ENCODE measurements around the gene KCNJ6.
"Not testable (repeated sequence)": the region's sequence is repeated elsewhere in the genome, so short reads cannot be mapped to it uniquely, and the experiment has no call there.

The KCNJ6 gene

DNA sequence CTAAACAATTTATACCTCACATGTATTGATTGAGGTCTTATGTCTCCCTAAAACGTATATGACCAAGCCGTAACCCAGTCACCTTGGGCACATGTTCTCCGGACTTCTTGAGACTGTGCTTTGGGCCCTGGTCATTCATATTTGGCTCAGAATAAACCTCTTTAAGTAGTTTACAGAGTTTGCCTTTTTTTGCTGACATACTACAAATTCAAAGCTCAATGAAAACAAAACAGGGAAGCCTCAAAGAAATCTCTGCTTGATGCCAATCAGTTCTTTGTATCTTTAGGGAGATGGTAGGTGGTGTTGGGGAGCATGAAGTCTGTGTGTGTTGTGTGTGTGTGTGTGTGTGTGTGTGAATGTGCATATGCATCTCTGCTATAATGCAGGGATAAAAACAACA, 247.0 kb downstream of the KCNJ6 start:
- Mint-ChIP-seq H3K36me3 (ENCODE audit: low read depth) (no peaks in the 10 kb centered on the region), H3K27me3 (ENCODE audit: low read depth) (peaks cover 41% of the 10 kb centered on the region)
- no peak for TF ChIP-seq CTCF (IDR thresholded peaks at IDR 0.05; ENCODE audit: unreplicated experiment in 3 of 3)

GRCh38 chr21:37668462-37669239, 247.6 kb downstream of the KCNJ6 start:
- peak overlapping the region in 1 of 3 experiments; percentile 5 for H3K27ac Mint-ChIP-seq
- H3K9me3 Mint-ChIP-seq = no peaks in the 10 kb centered on the region
- no peak overlapping the region for H3K4me3 Mint-ChIP-seq
- H3K27me3 Mint-ChIP-seq (ENCODE audit: low read depth) = peaks cover 36% of the 10 kb centered on the region
- TF ChIP-seq CTCF (IDR thresholded peaks at IDR 0.05; ENCODE audit: unreplicated experiment in 3 of 3) = no peak
- H3K4me1 Mint-ChIP-seq = peaks cover 37% of the 10 kb centered on the region
- no peaks in the 10 kb centered on the region for H3K36me3 Mint-ChIP-seq (ENCODE audit: low read depth)

More for the DNA sequence above, 247.0 kb downstream of the KCNJ6 start:
- H3K4me1 Mint-ChIP-seq = peaks cover 42% of the 10 kb centered on the region
- H3K27ac Mint-ChIP-seq = peak overlapping the region in 1 of 3 experiments; percentile 5
- no peak overlapping the region for H3K4me3 Mint-ChIP-seq
- no peaks in the 10 kb centered on the region for H3K9me3 Mint-ChIP-seq

DNA sequence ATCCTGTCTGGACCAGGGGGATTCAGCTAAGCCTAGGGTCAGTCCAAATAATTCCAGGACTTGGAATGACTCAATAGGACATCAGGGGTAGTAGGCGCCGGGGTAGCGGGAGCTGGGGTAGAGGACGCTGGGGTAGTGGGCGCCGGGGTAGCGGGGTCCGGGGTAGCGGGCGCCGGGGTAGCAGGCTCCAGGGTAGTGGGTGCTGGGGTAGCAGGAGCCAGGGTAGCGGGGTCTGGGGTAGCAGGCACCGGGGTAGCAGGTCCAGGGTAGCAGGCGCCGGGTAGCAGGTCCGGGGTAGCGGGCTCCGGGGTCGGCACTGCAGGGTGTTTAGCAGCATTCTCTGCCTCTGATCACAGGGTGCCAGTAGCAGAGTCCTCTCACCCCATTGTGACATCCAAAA, 248.9 kb downstream of the KCNJ6 start:
- peaks cover 26% of the 10 kb centered on the region for H3K4me1 Mint-ChIP-seq
- no peaks in the 10 kb centered on the region for H3K36me3 Mint-ChIP-seq (ENCODE audit: low read depth)
- H3K9me3 Mint-ChIP-seq = no peaks in the 10 kb centered on the region
- H3K4me3 Mint-ChIP-seq = no peak overlapping the region
- peaks cover 31% of the 10 kb centered on the region for H3K27me3 Mint-ChIP-seq (ENCODE audit: low read depth)
- H3K27ac Mint-ChIP-seq = no peak overlapping the region
- no peak for TF ChIP-seq CTCF (IDR thresholded peaks at IDR 0.05; ENCODE audit: unreplicated experiment in 3 of 3)

GRCh38 chr21:37665230-37666024, 250.8 kb downstream of the KCNJ6 start:
- peak overlapping the region in 2 of 3 experiments; percentile 74 to 81 for H3K27ac Mint-ChIP-seq
- peak overlapping the region in 2 of 3 experiments; percentile 12 to 30 for H3K4me3 Mint-ChIP-seq

GRCh38 chr21:37662227-37662626, 254.0 kb downstream of the KCNJ6 start:
- not testable (repeated sequence) for H3K4me3 Mint-ChIP-seq; H3K9me3 Mint-ChIP-seq; H3K27ac Mint-ChIP-seq; H3K36me3 Mint-ChIP-seq (ENCODE audit: low read depth)
- Mint-ChIP-seq H3K4me1 (peaks cover 34% of the 10 kb centered on the region), H3K27me3 (ENCODE audit: low read depth) (peaks cover 17% of the 10 kb centered on the region)

More at GRCh38 chr21:37665230-37666024, 250.8 kb downstream of the KCNJ6 start:
- no peak for TF ChIP-seq CTCF (IDR thresholded peaks at IDR 0.05; ENCODE audit: unreplicated experiment in 3 of 3)
- no peaks in the 10 kb centered on the region for H3K36me3 Mint-ChIP-seq (ENCODE audit: low read depth)
- peaks cover 10% of the 10 kb centered on the region for H3K4me1 Mint-ChIP-seq
- no peaks in the 10 kb centered on the region for H3K9me3 Mint-ChIP-seq
- H3K27me3 Mint-ChIP-seq (ENCODE audit: low read depth) = peaks cover 18% of the 10 kb centered on the region

- H3K27ac Mint-ChIP-seq = no peak overlapping the region
- H3K4me3 Mint-ChIP-seq = no peak overlapping the region
- no peaks in the 10 kb centered on the region for H3K9me3 Mint-ChIP-seq
- no peaks in the 10 kb centered on the region for H3K36me3 Mint-ChIP-seq (ENCODE audit: low read depth)
- H3K4me1 Mint-ChIP-seq = peaks cover 32% of the 10 kb centered on the region
- TF ChIP-seq CTCF (IDR thresholded peaks at IDR 0.05; ENCODE audit: unreplicated experiment in 3 of 3) = no peak
- peaks cover 12% of the 10 kb centered on the region for H3K27me3 Mint-ChIP-seq (ENCODE audit: low read depth)
These were observed 255.5 kb downstream of the KCNJ6 start for GRCh38 chr21:37660709-37661108.
